T-cell (primary cell): Measurements from ENCODE around the gene ALG14. TPM values are rescaled to one million over a fixed set of nuclear protein-coding genes. Genes with fewer than 3 reads are reported as not detected.
"Not testable (repeated sequence)": the region's sequence is repeated elsewhere in the genome, so short reads cannot be mapped to it uniquely, and the experiment has no call there.

Experiments used
- ATAC-seq, 4 experiments: fragments of 200-7000 bp in 3 of 4; fragments of 150-1000 bp in 1 of 4; cut with Tn5 transposase; replicated peaks in 1 of 4; 1 replicate in 3 of 4; 2 replicates in 1 of 4; pipeline ENCODE4 v1.10.0; 2021; ENCODE audit warnings: moderate library complexity in 3 of 4, mild to moderate bottlenecking in 2 of 4, moderate number of reproducible peaks in 1 of 4
- CTCF ChIA-PET, 2 donors: fragments of 300-600 bp; sonication (Branson Sonifier 250); formaldehyde crosslinking; loops; one replicate each; lab custom pipeline; 2022; ENCODE audit warnings: antibody characterized with exemption in 2 of 2; lab: Charles Lee
- POLR2A ChIA-PET, 2 donors: fragments of 300-600 bp; sonication (Branson Sonifier 250); formaldehyde crosslinking; loops; one replicate each; lab custom pipeline; 2022; ENCODE audit warnings: antibody characterized with exemption in 2 of 2; lab: Charles Lee
- DNase-seq, 35 experiments: peaks; one replicate each; pipeline versions ENCODE4 v3.0.0 to v3.0.0-alpha.2; 2013 to 2023
- H3K27ac ChIP-seq: one replicate; pipeline ENCODE4 v1.5.1; 2013; ENCODE audit warnings: low read length
- H3K27me3 ChIP-seq, 2 experiments: replicated peaks in 1 of 2; 1 replicate in 1 of 2; 2 replicates in 1 of 2; pipeline versions ENCODE4 v1.6.1 to v1.7.0; 2013; ENCODE audit warnings: low read length in 1 of 2, mixed read lengths in 1 of 2; ENCODE audit not compliant: control insufficient read depth in 2 of 2, insufficient read depth in 2 of 2; ENCODE audit errors: extremely low read depth in 1 of 2
- H3K36me3 ChIP-seq, 2 donors: 1 replicate in 1 of 2; 2 replicates in 1 of 2; pipeline versions ENCODE4 v1.6.1 to v1.7.0; 2013; ENCODE audit warnings: low read length in 1 of 2; ENCODE audit not compliant: control insufficient read depth in 2 of 2, insufficient read depth in 1 of 2; ENCODE audit errors: extremely low read depth in 1 of 2
- H3K4me1 ChIP-seq, 2 experiments: 1 replicate in 1 of 2; 2 replicates in 1 of 2; pipeline versions ENCODE4 v1.6.1 to v1.7.0; 2013; ENCODE audit warnings: low read length in 2 of 2, mixed read lengths in 1 of 2; ENCODE audit not compliant: insufficient read depth in 2 of 2, control insufficient read depth in 1 of 2; ENCODE audit errors: extremely low read depth in 1 of 2
- H3K4me3 ChIP-seq, 2 donors: 1 replicate in 1 of 2; 2 replicates in 1 of 2; pipeline versions ENCODE4 v1.5.1 to v1.7.0; 2013; ENCODE audit warnings: mild to moderate bottlenecking in 2 of 2, low read length in 1 of 2, moderate library complexity in 1 of 2; ENCODE audit not compliant: control insufficient read depth in 1 of 2; ENCODE audit errors: extremely low read depth in 1 of 2
- H3K9me3 ChIP-seq: 2 replicates; pipeline ENCODE4 v1.7.0; 2013
- H3K27ac Mint-ChIP-seq, 2 donors: one replicate each; pipeline ENCODE4 v1.8.0; 2020 to 2021; ENCODE audit warnings: mild to moderate bottlenecking in 2 of 2, mixed read lengths in 2 of 2
- H3K27me3 Mint-ChIP-seq, 2 donors: one replicate each; pipeline ENCODE4 v1.8.0; 2021 to 2022; ENCODE audit warnings: mixed read lengths in 2 of 2
- H3K36me3 Mint-ChIP-seq: one replicate; pipeline ENCODE4 v1.8.0; 2021; ENCODE audit warnings: mixed read lengths
- H3K4me1 Mint-ChIP-seq, 3 donors: one replicate each; pipeline ENCODE4 v1.8.0; 2020 to 2022; ENCODE audit warnings: mixed read lengths in 3 of 3, mild to moderate bottlenecking in 1 of 3
- H3K4me3 Mint-ChIP-seq, 3 donors: one replicate each; pipeline ENCODE4 v1.8.0; 2020 to 2022; ENCODE audit warnings: mild to moderate bottlenecking in 3 of 3, mixed read lengths in 3 of 3, moderate library complexity in 3 of 3
- H3K9me3 Mint-ChIP-seq, 3 donors: one replicate each; pipeline ENCODE4 v1.8.0; 2020 to 2022; ENCODE audit warnings: mixed read lengths in 3 of 3
- WGBS: methylation state at CpG from one replicate; pipeline ENCODE4 v1.1.5; 2013; ENCODE audit warnings: missing lambda C conversion rate; ENCODE audit not compliant: insufficient coverage; 5-methylcytosine and 5-hydroxymethylcytosine counted together
- total RNA-seq, 35 experiments: library from RNA in 6 of 35; stranded (reverse) in 6 of 35; fragments of 120-200 nt in 1 of 35; gene quantifications; one replicate each; pipeline versions ENCODE4 v1.2.1 to v1.2.4 and lab custom pipeline; 2013 to 2026

ALG14 gene
- total RNA-seq, 5 donors from 2014 or later (not counting 1 experiment from before 2014, with no cell fraction given), result 0.40 to 2.3 (median 1.7) TPM

GRCh38 chr1:95027046-95027445 lies 45.7 kb downstream of the ALG14 start:
- ChIA-PET POLR2A (no interaction called here), CTCF (no interaction called here)
- no peaks in the 10 kb centered on the region for H3K27me3 Mint-ChIP-seq
- no peak overlapping the region for H3K27ac ChIP-seq
- H3K4me1 Mint-ChIP-seq, result no peaks in the 10 kb centered on the region
- no peaks in the 10 kb centered on the region for H3K9me3 ChIP-seq
- no peaks in the 10 kb centered on the region for H3K4me1 ChIP-seq
- H3K36me3 ChIP-seq, result peaks cover 2 to 7% of the 10 kb centered on the region in 2 donors
- no CpG with 5 or more reads among the region's 4 CpGs for WGBS
- no peak overlapping the region for H3K4me3 Mint-ChIP-seq
- no peak for ATAC-seq
- H3K27ac Mint-ChIP-seq, result no peak overlapping the region
- no peak overlapping the region for H3K4me3 ChIP-seq
- H3K9me3 Mint-ChIP-seq, result peaks cover 0 to 5% (median 5%) of the 10 kb centered on the region in 3 donors
- H3K27me3 ChIP-seq, result no peaks in the 10 kb centered on the region
- H3K36me3 Mint-ChIP-seq, result peaks cover 54% of the 10 kb centered on the region
- no peak for DNase-seq

GRCh38 chr1:95023399-95024043 lies 49.2 kb downstream of the ALG14 start:
- DNase-seq (no peak), ATAC-seq (no peak)
- H3K27me3 ChIP-seq, result no peaks in the 10 kb centered on the region
- no peaks in the 10 kb centered on the region for H3K4me1 ChIP-seq
- H3K27me3 Mint-ChIP-seq, result no peaks in the 10 kb centered on the region
- no peak overlapping the region for H3K27ac Mint-ChIP-seq
- H3K4me3 ChIP-seq, result no peak overlapping the region
- no peak overlapping the region for H3K4me3 Mint-ChIP-seq
- H3K36me3 Mint-ChIP-seq, result peaks cover 44% of the 10 kb centered on the region
- POLR2A ChIA-PET, result no interaction called here
- CTCF ChIA-PET, result interaction anchor here (0.6 to 0.8 kb wide), 3 partner anchors 169 kb away, joined by 3 to 4 read pairs (median 3); no protein-coding TSS in a partner anchor
- no peaks in the 10 kb centered on the region for H3K9me3 ChIP-seq
- no CpG with 5 or more reads among the region's 3 CpGs for WGBS
- no peaks in the 10 kb centered on the region for H3K9me3 Mint-ChIP-seq
- H3K36me3 ChIP-seq, result peaks cover 2 to 7% of the 10 kb centered on the region in 2 donors
- H3K27ac ChIP-seq, result no peak overlapping the region
- H3K4me1 Mint-ChIP-seq, result no peaks in the 10 kb centered on the region

DNA sequence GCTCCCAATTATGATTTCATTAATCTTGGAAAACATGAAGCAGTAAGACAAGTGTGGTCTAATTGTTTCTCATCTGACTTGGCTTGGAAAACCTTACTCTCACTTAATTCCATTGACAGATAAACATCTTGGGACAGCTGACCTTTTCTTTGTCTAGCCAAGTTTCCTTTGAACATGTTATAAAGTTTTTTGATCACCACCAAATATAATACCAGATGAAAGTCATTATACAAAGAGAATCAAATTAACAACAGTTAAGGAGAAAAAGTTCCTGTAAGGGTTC lies 50.2 kb downstream of the ALG14 start:
- Histone ChIP-seq H3K9me3 (no peaks in the 10 kb centered on the region), H3K36me3 (peaks cover 2 to 7% of the 10 kb centered on the region in 2 donors), H3K4me3 (no peak overlapping the region), H3K27me3 (no peaks in the 10 kb centered on the region), H3K4me1 (no peaks in the 10 kb centered on the region), H3K27ac (no peak overlapping the region)
- no peaks in the 10 kb centered on the region for H3K27me3 Mint-ChIP-seq
- H3K36me3 Mint-ChIP-seq, result peaks cover 40% of the 10 kb centered on the region
- no peak for DNase-seq
- H3K4me1 Mint-ChIP-seq, result no peaks in the 10 kb centered on the region
- ChIA-PET CTCF (no interaction called here), POLR2A (no interaction called here)
- H3K27ac Mint-ChIP-seq, result no peak overlapping the region
- H3K4me3 Mint-ChIP-seq, result no peak overlapping the region
- ATAC-seq, result no peak
- no peaks in the 10 kb centered on the region for H3K9me3 Mint-ChIP-seq

GRCh38 chr1:95021805-95022643 lies 50.7 kb downstream of the ALG14 start:
- WGBS, result 90% methylated on average over 2 of the region's 7 CpGs
- ChIA-PET POLR2A (no interaction called here), CTCF (no interaction called here)
- Mint-ChIP-seq H3K36me3 (peaks cover 40% of the 10 kb centered on the region), H3K4me3 (no peak overlapping the region), H3K9me3 (no peaks in the 10 kb centered on the region), H3K27me3 (no peaks in the 10 kb centered on the region), H3K27ac (no peak overlapping the region), H3K4me1 (no peaks in the 10 kb centered on the region)
- Histone ChIP-seq H3K4me3 (no peak overlapping the region), H3K9me3 (no peaks in the 10 kb centered on the region), H3K27me3 (no peaks in the 10 kb centered on the region), H3K36me3 (peaks cover 2 to 7% of the 10 kb centered on the region in 2 donors), H3K4me1 (no peaks in the 10 kb centered on the region), H3K27ac (no peak overlapping the region)
- ATAC-seq, result no peak
- DNase-seq, result no peak

DNA sequence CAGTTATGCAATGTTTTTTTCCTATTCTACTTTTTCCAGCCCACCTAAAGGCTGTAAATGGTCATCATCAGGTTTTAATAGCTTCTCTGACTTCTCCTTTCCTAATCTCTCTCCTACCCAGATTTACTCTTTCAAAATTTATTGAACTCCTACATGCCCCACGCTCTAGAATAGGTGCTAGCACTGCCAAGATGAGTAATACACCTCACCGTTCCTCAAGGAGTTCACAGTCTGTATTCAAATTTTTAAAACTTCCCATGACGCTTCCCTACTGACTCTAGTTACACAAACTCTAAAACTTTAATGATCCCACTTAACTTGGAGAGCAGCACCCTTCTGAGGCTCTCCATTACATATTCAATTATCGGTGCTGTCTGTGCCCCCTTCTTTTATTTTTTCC lies 51.6 kb downstream of the ALG14 start:
- Mint-ChIP-seq H3K9me3 (no peaks in the 10 kb centered on the region), H3K4me3 (no peak overlapping the region), H3K4me1 (no peaks in the 10 kb centered on the region), H3K27ac (no peak overlapping the region), H3K27me3 (no peaks in the 10 kb centered on the region), H3K36me3 (peaks cover 36% of the 10 kb centered on the region)
- Histone ChIP-seq H3K27me3 (no peaks in the 10 kb centered on the region), H3K4me3 (no peak overlapping the region), H3K9me3 (no peaks in the 10 kb centered on the region), H3K4me1 (no peaks in the 10 kb centered on the region), H3K36me3 (peaks cover 2 to 7% of the 10 kb centered on the region in 2 donors), H3K27ac (no peak overlapping the region)
- WGBS, result 91% methylated on average over 4 of the region's 4 CpGs
- no peak for DNase-seq
- ATAC-seq, result no peak
- ChIA-PET POLR2A (no interaction called here), CTCF (no interaction called here)

GRCh38 chr1:95019466-95019865 lies 53.3 kb downstream of the ALG14 start:
- DNase-seq, POLR2A ChIA-PET, H3K36me3 ChIP-seq, ATAC-seq, H3K4me3 ChIP-seq, H3K27ac ChIP-seq, H3K27me3 ChIP-seq, H3K4me1 ChIP-seq, H3K4me3 Mint-ChIP-seq, H3K4me1 Mint-ChIP-seq, H3K27ac Mint-ChIP-seq, H3K9me3 ChIP-seq, H3K27me3 Mint-ChIP-seq, H3K9me3 Mint-ChIP-seq, CTCF ChIA-PET: not testable (repeated sequence)
- WGBS, result 100% methylated on average over 6 of the region's 6 CpGs
- H3K36me3 Mint-ChIP-seq, result peaks cover 30% of the 10 kb centered on the region
